Left ventricle myocardium inferior (tissue), 1 donor: ENCODE measurements around the gene ADCY2. TPM values are rescaled to one million over a fixed set of nuclear protein-coding genes. Genes with fewer than 3 reads are reported as not detected.
A peak's percentile ranks its signal among the peaks of the same experiment; 100 is the strongest.

ENCODE experiments used
- DNase-seq: peaks from one replicate; pipeline ENCODE4 v3.0.0-alpha.2; 2020
- H3K27ac ChIP-seq: fragments of 200-600 bp; replicated peaks from 2 replicates; pipeline ENCODE4 v1.8.0; 2021
- H3K27me3 ChIP-seq: fragments of 200-600 bp; 2 replicates; pipeline ENCODE4 v1.8.0; 2021; ENCODE audit warnings: low read depth
- H3K36me3 ChIP-seq: fragments of 200-600 bp; 2 replicates; pipeline ENCODE4 v1.8.0; 2021
- H3K4me1 ChIP-seq: fragments of 200-600 bp; 2 replicates; pipeline ENCODE4 v1.8.0; 2021
- H3K4me3 ChIP-seq: fragments of 200-600 bp; 2 replicates; pipeline ENCODE4 v1.8.0; 2021; ENCODE audit warnings: mild to moderate bottlenecking, moderate library complexity
- H3K9me3 ChIP-seq: fragments of 200-600 bp; replicated peaks from 2 replicates; pipeline ENCODE4 v1.8.0; 2021
- CTCF ChIP-seq: fragments of 200-600 bp; IDR thresholded peaks from 2 replicates; pipeline ENCODE4 v1.8.0; 2021; ENCODE audit warnings: antibody characterized with exemption, mild to moderate bottlenecking, borderline replicate concordance
- intact Hi-C: fragments of 100-400 bp; cut with micrococcal nuclease; formaldehyde crosslinking; loops from one replicate; pipeline ENCODE4 v1.11.0; 2022
- total RNA-seq: library from RNA; stranded (reverse); fragmentation: NEBNext Ultra II Directional; extraction: Animal tissue kit (Norgen Biotek cat#: 25700); gene quantifications from one replicate; pipeline ENCODE4 v1.2.1, GENCODE V29; 2021
- donor health status: DM: no; HTN: yes; CAD: no; lungs with severe emphysema.

The ADCY2 gene
- total RNA-seq, 1 donor from 2014 or later: 0.30 TPM

DNA sequence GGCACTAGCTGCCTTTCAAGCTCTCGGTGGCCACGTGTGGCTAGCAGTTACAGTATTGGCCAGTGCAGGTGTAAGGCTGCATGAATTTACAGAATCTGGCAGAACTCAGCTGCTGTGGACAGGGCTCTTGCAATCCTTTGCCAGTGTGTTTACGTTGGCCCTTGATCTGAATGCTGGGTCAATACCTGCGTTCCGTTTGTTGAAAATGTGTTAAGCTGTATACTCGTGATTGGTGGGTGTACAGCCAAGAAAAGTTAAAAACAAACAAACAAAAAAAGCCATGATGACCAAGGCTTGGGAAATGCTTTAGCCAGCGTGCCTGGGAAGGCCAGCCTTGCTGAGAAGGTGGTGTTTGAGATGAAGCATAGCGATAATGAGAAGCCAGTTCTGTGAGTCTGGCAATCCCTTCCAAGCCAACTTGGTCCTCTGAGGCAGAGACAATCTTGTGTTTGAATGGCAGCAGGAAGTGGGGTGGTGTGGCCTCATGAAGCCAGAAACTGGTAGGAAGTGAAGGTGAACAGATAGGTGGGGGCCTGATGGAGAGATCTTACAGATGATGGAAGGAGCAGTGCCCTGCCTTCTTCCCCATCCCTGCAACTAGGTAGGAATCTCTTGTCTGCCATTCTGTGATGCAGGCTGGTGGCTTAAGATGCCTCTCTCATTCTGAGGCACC, 455.8 kb downstream of the ADCY2 start:
- intact Hi-C loops: no loop called here
- peaks cover 49% of the 10 kb centered on the region for H3K27me3 ChIP-seq
- H3K9me3 ChIP-seq: no peaks in the 10 kb centered on the region
- peaks cover 16% of the 10 kb centered on the region for H3K4me1 ChIP-seq
- H3K36me3 ChIP-seq: no peaks in the 10 kb centered on the region
- H3K27ac ChIP-seq: no peak overlapping the region
- no peak for TF ChIP-seq CTCF
- H3K4me3 ChIP-seq: no peak overlapping the region
- DNase-seq: no peak

- Histone ChIP-seq H3K4me1 (peaks cover 16% of the 10 kb centered on the region), H3K27me3 (peaks cover 41% of the 10 kb centered on the region), H3K9me3 (no peaks in the 10 kb centered on the region), H3K27ac (no peak overlapping the region), H3K36me3 (no peaks in the 10 kb centered on the region), H3K4me3 (no peak overlapping the region)
- DNase-seq: no peak
- intact Hi-C loops: no loop called here
- TF ChIP-seq CTCF: no peak
Observed at GRCh38 chr5:7852542-7852941, 456.6 kb downstream of the ADCY2 start.

- Histone ChIP-seq H3K4me1 (peaks cover 16% of the 10 kb centered on the region), H3K9me3 (no peaks in the 10 kb centered on the region), H3K27ac (no peak overlapping the region), H3K36me3 (no peaks in the 10 kb centered on the region), H3K27me3 (peaks cover 36% of the 10 kb centered on the region), H3K4me3 (no peak overlapping the region)
- DNase-seq: no peak
- intact Hi-C loops: no loop called here
- no peak for TF ChIP-seq CTCF
Observed at GRCh38 chr5:7852988-7853387, 457.1 kb downstream of the ADCY2 start.

DNA sequence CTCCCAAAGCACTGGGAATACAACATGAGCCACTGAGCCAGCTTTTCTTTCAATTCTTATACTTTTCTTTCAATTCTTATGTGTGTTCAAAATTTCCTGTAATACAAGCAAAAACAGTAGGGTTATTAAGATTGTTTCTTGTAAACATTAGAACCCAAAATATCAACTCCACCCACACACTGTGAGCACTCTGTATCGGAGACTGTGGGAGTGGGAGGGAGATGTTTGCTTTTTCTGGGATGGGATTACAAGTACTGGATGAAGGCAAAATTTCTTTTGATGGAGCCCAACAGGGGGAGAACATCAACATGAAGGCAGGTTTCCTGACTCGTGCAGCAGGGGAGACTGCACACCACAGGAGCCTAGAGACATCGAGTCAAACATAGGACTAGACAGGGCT, 459.7 kb downstream of the ADCY2 start:
- no peak for TF ChIP-seq CTCF
- peaks cover 23% of the 10 kb centered on the region for H3K36me3 ChIP-seq
- peaks cover 10% of the 10 kb centered on the region for H3K27me3 ChIP-seq
- H3K9me3 ChIP-seq: no peaks in the 10 kb centered on the region
- no peak overlapping the region for H3K27ac ChIP-seq
- no peak overlapping the region for H3K4me3 ChIP-seq
- DNase-seq: no peak
- peaks cover 5% of the 10 kb centered on the region for H3K4me1 ChIP-seq
- intact Hi-C loops: no loop called here

DNA sequence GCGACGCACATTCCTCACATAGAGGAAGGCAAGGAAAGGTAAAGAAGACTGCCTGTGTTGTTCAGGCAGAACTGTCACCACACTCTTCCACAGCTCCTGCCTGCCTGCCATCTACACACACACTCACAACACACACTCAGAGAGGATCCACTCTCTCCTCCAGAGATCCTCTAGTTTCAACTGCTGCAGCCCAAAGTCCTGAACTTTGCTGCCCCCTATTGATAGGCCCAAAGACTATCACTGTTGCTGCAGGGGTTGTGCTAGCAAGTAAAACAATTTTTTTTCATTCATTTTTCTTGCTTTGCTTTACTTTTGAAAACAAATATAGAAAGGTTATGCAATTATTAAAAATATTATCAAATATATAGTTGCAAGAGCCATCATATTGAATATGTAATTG, 460.9 kb downstream of the ADCY2 start:
- intact Hi-C loops: no loop called here
- Histone ChIP-seq H3K27me3 (no peaks in the 10 kb centered on the region), H3K36me3 (peaks cover 36% of the 10 kb centered on the region), H3K4me3 (no peak overlapping the region), H3K4me1 (no peaks in the 10 kb centered on the region), H3K9me3 (no peaks in the 10 kb centered on the region), H3K27ac (no peak overlapping the region)
- no peak for DNase-seq
- TF ChIP-seq CTCF: peak; percentile 75
